Neural cell (in vitro differentiated cells): Measurements from ENCODE around the gene CBX2.

Experiments
- CTCF ChIP-seq: fragments of 450-650 bp; IDR thresholded peaks from 2 replicates; pipeline ENCODE4 v1.5.1; 2014; ENCODE audit warnings: antibody characterized with exemption, mild to moderate bottlenecking, moderate library complexity; ENCODE audit not compliant: poor library complexity, severe bottlenecking
- SMC3 ChIP-seq: fragments of 450-650 bp; conservative IDR thresholded peaks from 2 replicates; pipeline ENCODE4 v1.6.1; 2014; ENCODE audit warnings: antibody characterized with exemption, mild to moderate bottlenecking, moderate library complexity; ENCODE audit not compliant: poor library complexity
- TF ChIP-seq, protein P1 (sequence below): IDR thresholded peaks from 2 replicates; pipeline ENCODE4 v1.6.1; 2012; ENCODE audit warnings: borderline replicate concordance

DNA sequence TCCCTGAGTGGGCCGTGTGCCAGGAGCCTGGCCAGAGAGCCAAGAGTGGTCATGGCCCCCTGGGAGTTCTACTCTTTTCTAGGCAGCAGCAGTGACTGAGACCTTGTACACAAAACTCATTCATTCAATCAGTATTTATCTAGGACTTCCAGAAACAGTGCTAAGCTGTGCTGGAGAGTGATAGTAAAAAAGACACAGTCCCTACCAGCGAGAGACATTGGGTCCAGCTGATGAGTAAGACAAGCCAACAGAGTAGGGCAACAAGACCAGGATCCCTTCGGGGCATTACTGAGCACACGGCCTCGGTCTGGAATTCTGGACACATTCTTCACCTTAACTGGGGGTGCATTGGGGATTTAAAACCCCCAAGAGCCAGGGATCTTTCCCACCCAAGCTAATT, 41.1 kb downstream of the CBX2 start:
- TF ChIP-seq CTCF (no peak), SMC3 (no peak)
- TF ChIP-seq, protein P1, sequence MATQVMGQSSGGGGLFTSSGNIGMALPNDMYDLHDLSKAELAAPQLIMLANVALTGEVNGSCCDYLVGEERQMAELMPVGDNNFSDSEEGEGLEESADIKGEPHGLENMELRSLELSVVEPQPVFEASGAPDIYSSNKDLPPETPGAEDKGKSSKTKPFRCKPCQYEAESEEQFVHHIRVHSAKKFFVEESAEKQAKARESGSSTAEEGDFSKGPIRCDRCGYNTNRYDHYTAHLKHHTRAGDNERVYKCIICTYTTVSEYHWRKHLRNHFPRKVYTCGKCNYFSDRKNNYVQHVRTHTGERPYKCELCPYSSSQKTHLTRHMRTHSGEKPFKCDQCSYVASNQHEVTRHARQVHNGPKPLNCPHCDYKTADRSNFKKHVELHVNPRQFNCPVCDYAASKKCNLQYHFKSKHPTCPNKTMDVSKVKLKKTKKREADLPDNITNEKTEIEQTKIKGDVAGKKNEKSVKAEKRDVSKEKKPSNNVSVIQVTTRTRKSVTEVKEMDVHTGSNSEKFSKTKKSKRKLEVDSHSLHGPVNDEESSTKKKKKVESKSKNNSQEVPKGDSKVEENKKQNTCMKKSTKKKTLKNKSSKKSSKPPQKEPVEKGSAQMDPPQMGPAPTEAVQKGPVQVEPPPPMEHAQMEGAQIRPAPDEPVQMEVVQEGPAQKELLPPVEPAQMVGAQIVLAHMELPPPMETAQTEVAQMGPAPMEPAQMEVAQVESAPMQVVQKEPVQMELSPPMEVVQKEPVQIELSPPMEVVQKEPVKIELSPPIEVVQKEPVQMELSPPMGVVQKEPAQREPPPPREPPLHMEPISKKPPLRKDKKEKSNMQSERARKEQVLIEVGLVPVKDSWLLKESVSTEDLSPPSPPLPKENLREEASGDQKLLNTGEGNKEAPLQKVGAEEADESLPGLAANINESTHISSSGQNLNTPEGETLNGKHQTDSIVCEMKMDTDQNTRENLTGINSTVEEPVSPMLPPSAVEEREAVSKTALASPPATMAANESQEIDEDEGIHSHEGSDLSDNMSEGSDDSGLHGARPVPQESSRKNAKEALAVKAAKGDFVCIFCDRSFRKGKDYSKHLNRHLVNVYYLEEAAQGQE: no peak
